Measurements from ENCODE around the gene AIG1.
"Not testable (repeated sequence)": the region's sequence is repeated elsewhere in the genome, so short reads cannot be mapped to it uniquely, and the experiment has no call there.

The AIG1 gene

GRCh38 chr6:143336446-143337152 is 275.9 kb downstream of the AIG1 start:
- no peak overlapping the region for H3K4me3 ChIP-seq (ENCODE audit: low read depth in 1 of 2, low read length in 2 of 2)
- no peaks in the 10 kb centered on the region for H3K27me3 ChIP-seq (ENCODE audit: control insufficient read depth in 1 of 2, insufficient read depth in 2 of 2, low read length in 2 of 2)
- no peaks in the 10 kb centered on the region for H3K9me3 ChIP-seq (ENCODE audit: low read length)
- H3K27ac ChIP-seq (ENCODE audit: low read depth, low read length): no peak overlapping the region
- H3K4me1 ChIP-seq (ENCODE audit: insufficient read depth, low read length): no peaks in the 10 kb centered on the region
- H3K36me3 ChIP-seq (ENCODE audit: insufficient read depth, low read length): no peaks in the 10 kb centered on the region
- no peak overlapping the region for H3K9ac ChIP-seq (ENCODE audit: low read length)

- Histone ChIP-seq H3K27me3 (ENCODE audit: control insufficient read depth in 1 of 2, insufficient read depth in 2 of 2, low read length in 2 of 2) (no peaks in the 10 kb centered on the region), H3K36me3 (ENCODE audit: insufficient read depth, low read length) (no peaks in the 10 kb centered on the region), H3K4me3 (ENCODE audit: low read depth in 1 of 2, low read length in 2 of 2) (no peak overlapping the region), H3K4me1 (ENCODE audit: insufficient read depth, low read length) (no peaks in the 10 kb centered on the region), H3K27ac (ENCODE audit: low read depth, low read length) (no peak overlapping the region), H3K9ac (ENCODE audit: low read length) (no peak overlapping the region), H3K9me3 (ENCODE audit: low read length) (no peaks in the 10 kb centered on the region)
Measured at GRCh38 chr6:143337201-143337949, 276.7 kb downstream of the AIG1 start.

- H3K9ac ChIP-seq (ENCODE audit: low read length): no peak overlapping the region
- no peak overlapping the region for H3K27ac ChIP-seq (ENCODE audit: low read depth, low read length)
- no peaks in the 10 kb centered on the region for H3K36me3 ChIP-seq (ENCODE audit: insufficient read depth, low read length)
- no peak overlapping the region for H3K4me3 ChIP-seq (ENCODE audit: low read depth in 1 of 2, low read length in 2 of 2)
- H3K27me3 ChIP-seq (ENCODE audit: control insufficient read depth in 1 of 2, insufficient read depth in 2 of 2, low read length in 2 of 2): no peaks in the 10 kb centered on the region
- H3K9me3 ChIP-seq (ENCODE audit: low read length): no peaks in the 10 kb centered on the region
- no peaks in the 10 kb centered on the region for H3K4me1 ChIP-seq (ENCODE audit: insufficient read depth, low read length)
Measured at GRCh38 chr6:143339223-143339622, 278.5 kb downstream of the AIG1 start.

- H3K9ac ChIP-seq (ENCODE audit: low read length); H3K4me3 ChIP-seq (ENCODE audit: low read depth in 1 of 2, low read length in 2 of 2); H3K27me3 ChIP-seq (ENCODE audit: control insufficient read depth in 1 of 2, insufficient read depth in 2 of 2, low read length in 2 of 2); H3K36me3 ChIP-seq (ENCODE audit: insufficient read depth, low read length); H3K9me3 ChIP-seq (ENCODE audit: low read length); H3K4me1 ChIP-seq (ENCODE audit: insufficient read depth, low read length); H3K27ac ChIP-seq (ENCODE audit: low read depth, low read length): not testable (repeated sequence)
Measured at GRCh38 chr6:143345477-143345876, 284.8 kb downstream of the AIG1 start.

- Histone ChIP-seq H3K27ac (ENCODE audit: low read depth, low read length) (no peak overlapping the region), H3K9me3 (ENCODE audit: low read length) (no peaks in the 10 kb centered on the region), H3K9ac (ENCODE audit: low read length) (no peak overlapping the region), H3K27me3 (ENCODE audit: control insufficient read depth in 1 of 2, insufficient read depth in 2 of 2, low read length in 2 of 2) (no peaks in the 10 kb centered on the region), H3K4me3 (ENCODE audit: low read depth in 1 of 2, low read length in 2 of 2) (no peak overlapping the region), H3K4me1 (ENCODE audit: insufficient read depth, low read length) (no peaks in the 10 kb centered on the region), H3K36me3 (ENCODE audit: insufficient read depth, low read length) (no peaks in the 10 kb centered on the region)
Measured at GRCh38 chr6:143346004-143346403, 285.3 kb downstream of the AIG1 start.

- no peaks in the 10 kb centered on the region for H3K9me3 ChIP-seq (ENCODE audit: low read length)
- H3K27ac ChIP-seq (ENCODE audit: low read depth, low read length): no peak overlapping the region
- H3K9ac ChIP-seq (ENCODE audit: low read length): no peak overlapping the region
- H3K4me3 ChIP-seq (ENCODE audit: low read depth in 1 of 2, low read length in 2 of 2): no peak overlapping the region
- H3K36me3 ChIP-seq (ENCODE audit: insufficient read depth, low read length): no peaks in the 10 kb centered on the region
- H3K4me1 ChIP-seq (ENCODE audit: insufficient read depth, low read length): no peaks in the 10 kb centered on the region
- no peaks in the 10 kb centered on the region for H3K27me3 ChIP-seq (ENCODE audit: control insufficient read depth in 1 of 2, insufficient read depth in 2 of 2, low read length in 2 of 2)
Measured at GRCh38 chr6:143348531-143348930, 287.8 kb downstream of the AIG1 start.

GRCh38 chr6:143349530-143349929 is 288.8 kb downstream of the AIG1 start:
- H3K4me1 ChIP-seq (ENCODE audit: insufficient read depth, low read length): no peaks in the 10 kb centered on the region
- H3K9me3 ChIP-seq (ENCODE audit: low read length): no peaks in the 10 kb centered on the region
- no peak overlapping the region for H3K27ac ChIP-seq (ENCODE audit: low read depth, low read length)
- no peak overlapping the region for H3K4me3 ChIP-seq (ENCODE audit: low read depth in 1 of 2, low read length in 2 of 2)
- H3K27me3 ChIP-seq (ENCODE audit: control insufficient read depth in 1 of 2, insufficient read depth in 2 of 2, low read length in 2 of 2): no peaks in the 10 kb centered on the region
- no peaks in the 10 kb centered on the region for H3K36me3 ChIP-seq (ENCODE audit: insufficient read depth, low read length)
- no peak overlapping the region for H3K9ac ChIP-seq (ENCODE audit: low read length)

- H3K4me1 ChIP-seq (ENCODE audit: insufficient read depth, low read length): no peaks in the 10 kb centered on the region
- no peak overlapping the region for H3K27ac ChIP-seq (ENCODE audit: low read depth, low read length)
- H3K36me3 ChIP-seq (ENCODE audit: insufficient read depth, low read length): no peaks in the 10 kb centered on the region
- H3K9ac ChIP-seq (ENCODE audit: low read length): no peak overlapping the region
- H3K9me3 ChIP-seq (ENCODE audit: low read length): no peaks in the 10 kb centered on the region
- H3K27me3 ChIP-seq (ENCODE audit: control insufficient read depth in 1 of 2, insufficient read depth in 2 of 2, low read length in 2 of 2): no peaks in the 10 kb centered on the region
- no peak overlapping the region for H3K4me3 ChIP-seq (ENCODE audit: low read depth in 1 of 2, low read length in 2 of 2)
Measured at GRCh38 chr6:143356101-143356880, 295.6 kb downstream of the AIG1 start.

- Histone ChIP-seq H3K4me3 (ENCODE audit: low read depth in 1 of 2, low read length in 2 of 2) (no peak overlapping the region), H3K27ac (ENCODE audit: low read depth, low read length) (no peak overlapping the region), H3K36me3 (ENCODE audit: insufficient read depth, low read length) (no peaks in the 10 kb centered on the region)
Measured at GRCh38 chr6:143357152-143357551, 296.5 kb downstream of the AIG1 start.

GRCh38 chr6:143357561-143358255 is 297.0 kb downstream of the AIG1 start:
- Histone ChIP-seq H3K4me3 (ENCODE audit: low read depth in 1 of 2, low read length in 2 of 2) (no peak overlapping the region), H3K9ac (ENCODE audit: low read length) (no peak overlapping the region), H3K9me3 (ENCODE audit: low read length) (no peaks in the 10 kb centered on the region), H3K36me3 (ENCODE audit: insufficient read depth, low read length) (no peaks in the 10 kb centered on the region), H3K27ac (ENCODE audit: low read depth, low read length) (no peak overlapping the region), H3K4me1 (ENCODE audit: insufficient read depth, low read length) (peaks cover 8% of the 10 kb centered on the region), H3K27me3 (ENCODE audit: control insufficient read depth in 1 of 2, insufficient read depth in 2 of 2, low read length in 2 of 2) (no peaks in the 10 kb centered on the region)

More at GRCh38 chr6:143357152-143357551, 296.5 kb downstream of the AIG1 start:
- H3K4me1 ChIP-seq (ENCODE audit: insufficient read depth, low read length): peaks cover 8% of the 10 kb centered on the region
- H3K9me3 ChIP-seq (ENCODE audit: low read length): no peaks in the 10 kb centered on the region
- no peaks in the 10 kb centered on the region for H3K27me3 ChIP-seq (ENCODE audit: control insufficient read depth in 1 of 2, insufficient read depth in 2 of 2, low read length in 2 of 2)
- no peak overlapping the region for H3K9ac ChIP-seq (ENCODE audit: low read length)
